GM23248 (cell line): ENCODE data around the gene SLC13A2. TPM values are rescaled to one million over a fixed set of nuclear protein-coding genes. Genes with fewer than 3 reads are reported as not detected.

Experiments used
- DNase-seq: peaks from one replicate; pipeline ENCODE4 v3.0.0-alpha.2; 2015
- H2AFZ ChIP-seq: fragments of 200-600 bp; sonication (generic); 2 replicates; pipeline ENCODE4 v1.6.1; 2016; ENCODE audit warnings: antibody characterized with exemption
- H3F3A ChIP-seq: fragments of 200-600 bp; sonication (generic); 2 replicates; pipeline ENCODE4 v1.6.1; 2016; ENCODE audit warnings: mild to moderate bottlenecking, antibody characterized with exemption, mixed run types; ENCODE audit not compliant: insufficient read depth
- H3K27ac ChIP-seq: fragments of 200-600 bp; sonication (generic); 2 replicates; pipeline ENCODE4 v1.5.1; 2016; ENCODE audit warnings: mild to moderate bottlenecking
- H3K27me3 ChIP-seq: fragments of 200-600 bp; sonication (generic); replicated peaks from 2 replicates; pipeline ENCODE4 v1.6.1; 2016; ENCODE audit warnings: mild to moderate bottlenecking; ENCODE audit not compliant: insufficient read depth
- H3K36me3 ChIP-seq: fragments of 200-600 bp; sonication (generic); 2 replicates; pipeline ENCODE4 v1.6.1; 2016; ENCODE audit warnings: low read depth, mild to moderate bottlenecking
- H3K4me1 ChIP-seq: fragments of 200-600 bp; sonication (generic); 2 replicates; pipeline ENCODE4 v1.6.1; 2016; ENCODE audit warnings: mild to moderate bottlenecking; ENCODE audit not compliant: insufficient read depth
- H3K4me2 ChIP-seq: fragments of 200-600 bp; sonication (generic); one replicate; pipeline ENCODE4 v1.6.1; 2016; ENCODE audit warnings: mild to moderate bottlenecking; ENCODE audit not compliant: unreplicated experiment
- H3K4me3 ChIP-seq: fragments of 200-600 bp; sonication (generic); 2 replicates; pipeline ENCODE4 v1.5.1; 2016; ENCODE audit warnings: mild to moderate bottlenecking
- H3K79me2 ChIP-seq: fragments of 200-600 bp; sonication (generic); 2 replicates; pipeline ENCODE4 v1.6.1; 2016; ENCODE audit warnings: mild to moderate bottlenecking; ENCODE audit not compliant: insufficient read depth
- H3K9ac ChIP-seq: fragments of 200-600 bp; sonication (generic); 2 replicates; pipeline ENCODE4 v1.6.1; 2016; ENCODE audit warnings: mild to moderate bottlenecking
- H3K9me2 ChIP-seq: fragments of 200-600 bp; sonication (generic); 2 replicates; pipeline ENCODE4 v1.6.1; 2016; ENCODE audit warnings: mixed run types, mild to moderate bottlenecking, moderate library complexity; ENCODE audit not compliant: insufficient read depth
- H3K9me3 ChIP-seq: fragments of 200-600 bp; sonication (generic); one replicate; pipeline ENCODE4 v1.6.1; 2017; ENCODE audit warnings: low read depth
- H4K20me1 ChIP-seq: fragments of 200-600 bp; sonication (generic); 2 replicates; pipeline ENCODE4 v1.6.0; 2016; ENCODE audit not compliant: insufficient read depth
- EZH2 ChIP-seq: fragments of 200-600 bp; sonication (generic); IDR thresholded peaks from 2 replicates; pipeline ENCODE4 v1.6.1; 2018; ENCODE audit warnings: antibody characterized with exemption, mild to moderate bottlenecking; ENCODE audit not compliant: insufficient read depth, poor library complexity, severe bottlenecking
- EZH2phosphoT487 ChIP-seq: fragments of 200-600 bp; sonication (generic); IDR thresholded peaks from 2 replicates; pipeline ENCODE4 v1.6.1; 2018; ENCODE audit warnings: antibody characterized with exemption, moderate library complexity, mild to moderate bottlenecking, low read depth; ENCODE audit not compliant: insufficient read depth
- WGBS, 2 experiments: methylation state at CpG; one replicate each; pipeline ENCODE4 v1.1.6; 2015 to 2017; ENCODE audit warnings: low lambda C conversion rate in 2 of 2, low coverage in 1 of 2; ENCODE audit errors: missing lambda C conversion rate in 2 of 2; 5-methylcytosine and 5-hydroxymethylcytosine counted together
- in situ Hi-C: fragments of 300-500 bp; cut with MboI; formaldehyde crosslinking; loops from 2 replicates; pipeline ENCODE4 v1.15.0; 2020
- polyA plus RNA-seq: library from polyadenylated mRNA; unstranded; fragments of >200 nt; fragmentation: Nextera tagmentation; extraction: Ambion mirVana; gene quantifications from 2 replicates; pipeline ENCODE4 v1.2.1, GENCODE V29; 2016
- total RNA-seq: library from RNA; depleted of rRNA; stranded (reverse); fragments of >200 nt; shearing (Covaris generic); gene quantifications from 2 replicates; pipeline ENCODE4 v1.2.3, GENCODE V29; 2014

The SLC13A2 gene
- total and polyA plus RNA-seq, 2 experiments from 2014 or later = not detected

DNA sequence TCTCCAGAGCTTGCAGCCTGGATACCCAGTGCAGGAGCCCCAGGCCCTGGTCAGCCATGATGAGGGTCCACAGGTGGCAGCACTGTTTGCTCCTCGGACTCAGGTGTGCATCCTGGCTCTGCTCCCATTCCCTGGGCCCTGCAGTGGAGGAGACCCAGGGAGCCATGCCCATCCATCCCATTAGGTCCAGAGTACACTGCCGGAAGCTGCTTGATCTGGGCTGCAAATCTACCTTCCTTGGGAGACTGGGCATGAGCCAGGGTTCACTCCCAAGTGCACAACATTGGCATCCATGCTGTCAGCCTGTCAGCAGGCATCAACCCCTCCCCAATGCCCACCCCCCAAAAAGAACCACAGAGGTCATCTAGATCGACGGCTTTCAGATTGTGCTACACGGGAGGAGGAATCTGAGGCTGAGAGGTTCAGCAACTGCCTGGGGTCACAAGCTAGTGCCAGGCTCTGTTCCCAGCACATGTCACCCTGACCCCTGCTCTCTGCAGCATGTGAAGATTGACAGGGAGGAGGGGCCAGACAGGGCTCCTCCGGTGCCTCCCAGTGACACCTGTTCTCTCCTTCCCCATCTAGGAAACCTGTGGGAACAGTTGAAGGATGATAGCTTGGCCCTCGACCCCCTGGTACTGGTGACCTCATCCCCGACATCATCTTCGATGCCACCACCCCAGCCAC lies 63.2 kb downstream of the SLC13A2 start:
- Histone ChIP-seq H3K27me3 (no peaks in the 10 kb centered on the region), H2AFZ (no peak overlapping the region), H3F3A (no peaks in the 10 kb centered on the region), H4K20me1 (no peaks in the 10 kb centered on the region), H3K9me2 (no peaks in the 10 kb centered on the region), H3K79me2 (no peaks in the 10 kb centered on the region), H3K36me3 (no peaks in the 10 kb centered on the region), H3K4me2 (no peak overlapping the region), H3K27ac (no peak overlapping the region), H3K4me3 (no peak overlapping the region), H3K9ac (no peak overlapping the region), H3K4me1 (peaks cover 13% of the 10 kb centered on the region), H3K9me3 (no peaks in the 10 kb centered on the region)
- in situ Hi-C loops = no loop called here
- no peak for TF ChIP-seq EZH2phosphoT487
- TF ChIP-seq EZH2 = no peak
- no peak for DNase-seq
- 50% methylated on average over 9 of the region's 9 CpGs for WGBS, 2 experiments

DNA sequence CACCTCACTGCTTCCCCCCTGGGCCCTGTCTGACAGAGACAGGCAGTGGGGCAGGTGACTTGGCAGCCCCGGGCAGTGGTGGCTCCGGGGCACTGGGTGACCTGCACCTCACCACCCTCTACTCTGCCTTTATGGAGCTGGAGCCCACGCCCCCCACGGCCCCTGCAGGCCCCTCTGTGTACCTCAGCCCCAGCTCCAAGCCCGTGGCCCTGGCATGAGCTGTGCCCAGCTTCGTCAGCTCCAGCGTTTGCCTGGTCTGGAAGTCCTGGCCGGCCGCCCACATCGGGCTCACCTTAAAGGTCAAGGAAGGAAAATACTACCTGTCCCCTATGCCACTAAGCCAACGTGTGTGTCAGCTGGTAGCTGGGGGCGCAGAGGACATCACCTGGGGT lies 63.8 kb downstream of the SLC13A2 start:
- Histone ChIP-seq H3K4me3 (no peak overlapping the region), H4K20me1 (no peaks in the 10 kb centered on the region), H3K9ac (no peak overlapping the region), H3K9me2 (no peaks in the 10 kb centered on the region), H3K36me3 (no peaks in the 10 kb centered on the region), H3K27ac (no peak overlapping the region), H3K4me1 (peaks cover 13% of the 10 kb centered on the region), H2AFZ (no peak overlapping the region), H3F3A (no peaks in the 10 kb centered on the region), H3K4me2 (no peak overlapping the region), H3K79me2 (no peaks in the 10 kb centered on the region), H3K27me3 (no peaks in the 10 kb centered on the region), H3K9me3 (no peaks in the 10 kb centered on the region)
- in situ Hi-C loops = no loop called here
- no peak for DNase-seq
- TF ChIP-seq EZH2phosphoT487 (no peak), EZH2 (no peak)
- WGBS, 2 experiments = 52 to 57% methylated on average over 8 to 12 of the region's 12 CpGs

- H4K20me1 ChIP-seq = no peaks in the 10 kb centered on the region
- H3K79me2 ChIP-seq = no peaks in the 10 kb centered on the region
- H3K9me3 ChIP-seq = no peaks in the 10 kb centered on the region
- WGBS, 2 experiments = 66 to 76% methylated on average over 14 of the region's 14 CpGs
- H3K36me3 ChIP-seq = no peaks in the 10 kb centered on the region
- no peak overlapping the region for H3K9ac ChIP-seq
- no peak overlapping the region for H3K4me3 ChIP-seq
- no peak overlapping the region for H2AFZ ChIP-seq
- no peak for DNase-seq
- no peaks in the 10 kb centered on the region for H3K9me2 ChIP-seq
- no peaks in the 10 kb centered on the region for H3K27me3 ChIP-seq
- no peak overlapping the region for H3K27ac ChIP-seq
- in situ Hi-C loops = no loop called here
- no peak overlapping the region for H3K4me2 ChIP-seq
- no peaks in the 10 kb centered on the region for H3F3A ChIP-seq
- peaks cover 1% of the 10 kb centered on the region; the same call in 1 of the 2 replicates for H3K4me1 ChIP-seq
- TF ChIP-seq EZH2 = no peak
- TF ChIP-seq EZH2phosphoT487 = no peak
These were observed 65.0 kb downstream of the SLC13A2 start for GRCh38 chr17:28538296-28538895.

DNA sequence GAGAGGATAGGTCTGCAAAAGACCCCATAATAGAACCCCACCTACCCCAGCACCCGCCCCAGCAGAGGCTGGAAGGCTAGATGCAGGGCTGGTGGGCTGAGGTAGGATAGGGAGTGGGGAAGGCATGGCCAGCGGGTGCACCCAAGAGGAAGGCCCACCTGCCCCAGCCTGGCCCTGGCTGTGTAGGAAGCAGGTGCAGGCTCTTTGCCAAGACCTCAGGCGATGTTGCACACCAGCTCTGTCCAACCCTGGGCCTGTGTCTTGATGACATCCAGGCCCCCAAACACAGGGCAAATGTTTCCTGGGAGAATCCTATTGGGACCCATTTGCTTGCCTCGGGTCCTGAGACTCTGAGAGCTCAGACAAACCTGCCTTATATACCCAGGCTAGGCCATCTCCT lies 66.8 kb downstream of the SLC13A2 start:
- no peak overlapping the region for H3K27ac ChIP-seq
- H3K9ac ChIP-seq = no peak overlapping the region
- H3K36me3 ChIP-seq = no peaks in the 10 kb centered on the region
- TF ChIP-seq EZH2phosphoT487 (no peak), EZH2 (no peak)
- H3K4me1 ChIP-seq = no peaks in the 10 kb centered on the region
- H3K4me2 ChIP-seq = no peak overlapping the region
- no peak for DNase-seq
- H3K9me3 ChIP-seq = no peaks in the 10 kb centered on the region
- no peak overlapping the region for H3K4me3 ChIP-seq
- H2AFZ ChIP-seq = no peak overlapping the region
- H3F3A ChIP-seq = no peaks in the 10 kb centered on the region
- 70 to 83% methylated on average over 4 of the region's 4 CpGs for WGBS, 2 experiments
- H3K9me2 ChIP-seq = no peaks in the 10 kb centered on the region
- H4K20me1 ChIP-seq = no peaks in the 10 kb centered on the region
- in situ Hi-C loops = no loop called here
- no peaks in the 10 kb centered on the region for H3K27me3 ChIP-seq
- no peaks in the 10 kb centered on the region for H3K79me2 ChIP-seq

DNA sequence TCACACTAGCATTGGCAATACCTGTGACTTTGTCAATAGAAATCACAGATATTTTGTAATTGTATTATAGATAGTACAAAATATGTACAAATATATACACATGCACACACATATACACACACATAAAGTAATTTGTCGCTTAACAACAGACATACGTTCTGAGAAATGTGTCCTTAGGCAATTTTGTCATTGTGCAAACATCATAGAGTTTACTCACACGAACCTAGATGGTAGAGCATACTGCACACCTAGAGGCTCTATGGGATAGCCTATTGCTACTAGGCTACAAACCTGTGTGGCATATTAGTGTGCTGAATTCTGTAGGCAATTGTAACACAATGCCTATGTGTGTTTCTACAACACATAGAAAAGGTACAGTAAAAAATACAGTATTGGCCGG lies 68.0 kb downstream of the SLC13A2 start:
- H3K27ac ChIP-seq = no peak overlapping the region
- H3K36me3 ChIP-seq = no peaks in the 10 kb centered on the region
- no peaks in the 10 kb centered on the region for H3K9me2 ChIP-seq
- H3K4me3 ChIP-seq = no peak overlapping the region
- no peaks in the 10 kb centered on the region for H3K79me2 ChIP-seq
- H3K27me3 ChIP-seq = no peaks in the 10 kb centered on the region
- H3K9ac ChIP-seq = no peak overlapping the region
- in situ Hi-C loops = no loop called here
- H3K4me1 ChIP-seq = no peaks in the 10 kb centered on the region
- no peaks in the 10 kb centered on the region for H3K9me3 ChIP-seq
- WGBS, 2 experiments = 64 to 78% methylated on average over 4 of the region's 4 CpGs
- no peaks in the 10 kb centered on the region for H4K20me1 ChIP-seq
- H3F3A ChIP-seq = no peaks in the 10 kb centered on the region
- TF ChIP-seq EZH2 = no peak
- TF ChIP-seq EZH2phosphoT487 = no peak
- no peak for DNase-seq
- H3K4me2 ChIP-seq = no peak overlapping the region
- no peak overlapping the region for H2AFZ ChIP-seq
